B cell (primary cell): ENCODE data around the gene MUC5AC. TPM values are rescaled to one million over a fixed set of nuclear protein-coding genes. Genes with fewer than 3 reads are reported as not detected.
"Not testable (repeated sequence)": the region's sequence is repeated elsewhere in the genome, so short reads cannot be mapped to it uniquely, and the experiment has no call there.

Source experiments
- ATAC-seq: fragments of 200-7000 bp; cut with Tn5 transposase; one replicate; pipeline ENCODE4 v1.10.0; 2021; ENCODE audit warnings: low read depth, mild to moderate bottlenecking, moderate number of reproducible peaks, moderate library complexity
- CTCF ChIA-PET: fragments of 350-600 bp; sonication (Branson Sonifier 250); formaldehyde crosslinking; loops from one replicate; lab custom pipeline; 2021; ENCODE audit warnings: antibody characterized with exemption, inconsistent platforms; lab: Charles Lee
- POLR2A ChIA-PET: fragments of 350-600 bp; sonication (Branson Sonifier 250); formaldehyde crosslinking; loops from one replicate; lab custom pipeline; 2021; ENCODE audit warnings: antibody characterized with exemption; lab: Charles Lee
- DNase-seq: peaks from one replicate; pipeline ENCODE4 v3.0.0; 2013
- H2AFZ ChIP-seq: 2 replicates; pipeline ENCODE4 v1.6.1; 2012; ENCODE audit warnings: mild to moderate bottlenecking, low read depth, low read length; ENCODE audit not compliant: insufficient read depth, poor library complexity, severe bottlenecking
- H3K27ac ChIP-seq, 2 donors: 1 replicate in 1 of 2; 2 replicates in 1 of 2; pipeline ENCODE4 v1.5.1; 2012 to 2013; ENCODE audit warnings: low read length in 2 of 2, mild to moderate bottlenecking in 2 of 2, moderate library complexity in 1 of 2
- H3K27me3 ChIP-seq, 4 experiments: fragments of 200-600 bp in 1 of 4; sonication (generic) in 1 of 4; replicated peaks in 1 of 4; 1 replicate in 2 of 4; 2 replicates in 2 of 4; pipeline versions ENCODE4 v1.6.1 to v1.7.0; 2013 to 2016; ENCODE audit warnings: low read length in 3 of 4, mild to moderate bottlenecking in 2 of 4, mixed read lengths in 1 of 4, moderate library complexity in 1 of 4; ENCODE audit not compliant: insufficient read depth in 4 of 4, control insufficient read depth in 3 of 4; ENCODE audit errors: control extremely low read depth in 1 of 4
- H3K36me3 ChIP-seq, 2 experiments: replicated peaks in 1 of 2; 1 replicate in 1 of 2; 2 replicates in 1 of 2; pipeline versions ENCODE4 v1.6.1 to v1.7.1; 2013; ENCODE audit warnings: low read length in 1 of 2; ENCODE audit not compliant: insufficient read depth in 2 of 2, control insufficient read depth in 1 of 2; ENCODE audit errors: control extremely low read depth in 1 of 2, extremely low read depth in 1 of 2
- H3K4me1 ChIP-seq, 2 donors: fragments of 200-600 bp in 1 of 2; sonication (generic) in 1 of 2; 1 replicate in 1 of 2; 2 replicates in 1 of 2; pipeline versions ENCODE4 v1.5.1 to v1.6.1; 2013 to 2017; ENCODE audit warnings: low read length in 2 of 2; ENCODE audit not compliant: control insufficient read depth in 2 of 2, insufficient read depth in 2 of 2
- H3K4me2 ChIP-seq: replicated peaks from 2 replicates; pipeline ENCODE3; 2012; ENCODE audit warnings: mild to moderate bottlenecking, low read depth, low read length; ENCODE audit not compliant: poor library complexity, severe bottlenecking
- H3K4me3 ChIP-seq, 5 experiments: fragments of 200-600 bp in 1 of 5; sonication (generic) in 1 of 5; 1 replicate in 3 of 5; 2 replicates in 2 of 5; pipeline versions ENCODE4 v1.5.1 to v1.7.0; 2011 to 2016; ENCODE audit warnings: low read length in 4 of 5, mild to moderate bottlenecking in 4 of 5, low read depth in 2 of 5, control low read depth in 1 of 5, moderate library complexity in 1 of 5; ENCODE audit not compliant: insufficient read depth in 1 of 5; ENCODE audit errors: control extremely low read depth in 1 of 5, extremely low read depth in 1 of 5
- H3K79me2 ChIP-seq: fragments of 200-600 bp; sonication (generic); one replicate; pipeline ENCODE4 v1.6.0; 2016; ENCODE audit warnings: low read length; ENCODE audit not compliant: control insufficient read depth, insufficient read depth
- H3K9ac ChIP-seq: fragments of 200-600 bp; sonication (generic); 2 replicates; pipeline ENCODE4 v1.6.1; 2017; ENCODE audit warnings: mild to moderate bottlenecking, low read length, moderate library complexity
- H3K9me3 ChIP-seq, 3 donors: one replicate each; pipeline versions ENCODE4 v1.6.1 to v1.7.1; 2013; ENCODE audit warnings: low read length in 2 of 3; ENCODE audit not compliant: control insufficient read depth in 2 of 3, insufficient read depth in 1 of 3; ENCODE audit errors: control extremely low read depth in 1 of 3
- H4K20me1 ChIP-seq: 2 replicates; pipeline ENCODE4 v1.6.0; 2012; ENCODE audit warnings: mild to moderate bottlenecking, low read length; ENCODE audit not compliant: insufficient read depth, control insufficient read depth, poor library complexity, severe bottlenecking
- H3K27ac Mint-ChIP-seq: one replicate; pipeline ENCODE4 v1.8.0; 2021; ENCODE audit warnings: mixed read lengths
- H3K27me3 Mint-ChIP-seq: one replicate; pipeline ENCODE4 v1.8.0; 2021; ENCODE audit warnings: mixed read lengths
- H3K4me1 Mint-ChIP-seq: one replicate; pipeline ENCODE4 v1.8.0; 2021; ENCODE audit warnings: mixed read lengths
- H3K4me3 Mint-ChIP-seq: one replicate; pipeline ENCODE4 v1.8.0; 2021; ENCODE audit warnings: mixed read lengths
- H3K9me3 Mint-ChIP-seq: one replicate; pipeline ENCODE4 v1.8.0; 2022; ENCODE audit warnings: mixed read lengths; ENCODE audit not compliant: insufficient read depth
- EZH2 ChIP-seq: IDR thresholded peaks from 2 replicates; pipeline ENCODE4 v1.6.1; 2012; ENCODE audit warnings: borderline replicate concordance, low read depth, mild to moderate bottlenecking, moderate library complexity, low read length; ENCODE audit not compliant: insufficient read depth, poor library complexity, severe bottlenecking
- WGBS: methylation state at CpG from one replicate; pipeline ENCODE4 v1.1.5; 2013; ENCODE audit warnings: missing lambda C conversion rate; ENCODE audit not compliant: insufficient coverage; 5-methylcytosine and 5-hydroxymethylcytosine counted together
- intact Hi-C: fragments of 100-400 bp; cut with micrococcal nuclease; formaldehyde crosslinking; loops from one replicate; pipeline ENCODE4 v1.10.0; 2022
- polyA plus RNA-seq: library from polyadenylated mRNA; depleted of rRNA; stranded (reverse); fragments of >200 nt; gene quantifications from 2 replicates; pipeline ENCODE4 v1.2.3, GENCODE V29; 2012
- total RNA-seq, 2 donors: library from RNA; stranded (reverse); fragments of 120-200 nt in 1 of 2; gene quantifications; 1 replicate in 1 of 2; 2 replicates in 1 of 2; pipeline versions ENCODE4 v1.2.3 to v1.2.4, GENCODE V29; 2013 to 2022
- TF ChIP-seq, protein P1 (sequence below): fragments of 200-600 bp; IDR thresholded peaks from one replicate; pipeline ENCODE4 v1.8.0; 2022; ENCODE audit warnings: antibody characterized with exemption, mild to moderate bottlenecking

The MUC5AC gene
- total and polyA plus RNA-seq, 2 donors (not counting 1 experiment from before 2014, with no cell fraction given) = not detected

DNA sequence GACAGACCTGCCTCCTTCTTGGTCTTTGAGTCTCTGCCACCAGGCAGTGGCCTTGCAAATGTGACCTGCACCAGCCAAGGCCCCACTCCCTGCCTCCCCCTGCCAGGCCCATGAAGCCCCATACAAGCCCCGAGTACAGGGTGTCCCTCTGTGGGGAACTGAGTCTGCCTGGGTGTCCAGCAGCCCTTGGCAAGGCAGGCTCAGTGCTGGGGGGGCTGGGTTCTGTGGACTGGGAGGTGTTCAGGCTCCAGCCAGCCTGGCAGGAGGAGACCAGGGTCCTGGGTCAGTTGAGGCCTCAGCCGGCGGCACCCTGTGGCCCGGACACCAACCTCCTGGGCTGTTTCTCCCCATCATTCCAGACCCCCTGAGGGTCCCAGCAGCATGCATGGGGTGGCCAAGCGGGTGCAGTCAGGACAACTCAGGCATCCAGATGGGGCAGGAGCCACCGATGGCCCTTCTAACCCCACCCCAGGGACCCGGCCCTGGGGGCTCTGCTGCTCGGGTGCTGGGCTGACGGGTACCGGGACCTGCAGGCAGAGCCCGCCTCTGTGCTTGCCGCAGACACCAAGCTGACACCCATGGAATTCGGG lies 5.7 kb downstream of the MUC5AC start:
- H3K9me3 ChIP-seq = peaks cover 0 to 2% (median 0%) of the 10 kb centered on the region in 3 donors
- no peak overlapping the region for H3K9ac ChIP-seq
- H3K27ac ChIP-seq = no peak overlapping the region
- H3K27me3 ChIP-seq = no peaks in the 10 kb centered on the region
- H3K4me3 ChIP-seq = no peak overlapping the region
- H3K36me3 ChIP-seq = no peaks in the 10 kb centered on the region
- H3K4me1 ChIP-seq = no peaks in the 10 kb centered on the region
- intact Hi-C loops = no loop called here
- H3K4me2 ChIP-seq = no peak overlapping the region
- no peak for TF ChIP-seq EZH2
- TF ChIP-seq, protein P1, sequence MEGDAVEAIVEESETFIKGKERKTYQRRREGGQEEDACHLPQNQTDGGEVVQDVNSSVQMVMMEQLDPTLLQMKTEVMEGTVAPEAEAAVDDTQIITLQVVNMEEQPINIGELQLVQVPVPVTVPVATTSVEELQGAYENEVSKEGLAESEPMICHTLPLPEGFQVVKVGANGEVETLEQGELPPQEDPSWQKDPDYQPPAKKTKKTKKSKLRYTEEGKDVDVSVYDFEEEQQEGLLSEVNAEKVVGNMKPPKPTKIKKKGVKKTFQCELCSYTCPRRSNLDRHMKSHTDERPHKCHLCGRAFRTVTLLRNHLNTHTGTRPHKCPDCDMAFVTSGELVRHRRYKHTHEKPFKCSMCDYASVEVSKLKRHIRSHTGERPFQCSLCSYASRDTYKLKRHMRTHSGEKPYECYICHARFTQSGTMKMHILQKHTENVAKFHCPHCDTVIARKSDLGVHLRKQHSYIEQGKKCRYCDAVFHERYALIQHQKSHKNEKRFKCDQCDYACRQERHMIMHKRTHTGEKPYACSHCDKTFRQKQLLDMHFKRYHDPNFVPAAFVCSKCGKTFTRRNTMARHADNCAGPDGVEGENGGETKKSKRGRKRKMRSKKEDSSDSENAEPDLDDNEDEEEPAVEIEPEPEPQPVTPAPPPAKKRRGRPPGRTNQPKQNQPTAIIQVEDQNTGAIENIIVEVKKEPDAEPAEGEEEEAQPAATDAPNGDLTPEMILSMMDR = no peak
- Mint-ChIP-seq H3K9me3 (no peaks in the 10 kb centered on the region), H3K27me3 (no peaks in the 10 kb centered on the region), H3K4me3 (no peak overlapping the region), H3K4me1 (no peaks in the 10 kb centered on the region), H3K27ac (no peak overlapping the region)
- no peak overlapping the region for H2AFZ ChIP-seq
- DNase-seq = no peak
- ChIA-PET CTCF (no interaction called here), POLR2A (no interaction called here)
- no peaks in the 10 kb centered on the region for H3K79me2 ChIP-seq
- ATAC-seq = no peak
- H4K20me1 ChIP-seq = no peaks in the 10 kb centered on the region
- WGBS = 88% methylated on average over 9 of the region's 13 CpGs

DNA sequence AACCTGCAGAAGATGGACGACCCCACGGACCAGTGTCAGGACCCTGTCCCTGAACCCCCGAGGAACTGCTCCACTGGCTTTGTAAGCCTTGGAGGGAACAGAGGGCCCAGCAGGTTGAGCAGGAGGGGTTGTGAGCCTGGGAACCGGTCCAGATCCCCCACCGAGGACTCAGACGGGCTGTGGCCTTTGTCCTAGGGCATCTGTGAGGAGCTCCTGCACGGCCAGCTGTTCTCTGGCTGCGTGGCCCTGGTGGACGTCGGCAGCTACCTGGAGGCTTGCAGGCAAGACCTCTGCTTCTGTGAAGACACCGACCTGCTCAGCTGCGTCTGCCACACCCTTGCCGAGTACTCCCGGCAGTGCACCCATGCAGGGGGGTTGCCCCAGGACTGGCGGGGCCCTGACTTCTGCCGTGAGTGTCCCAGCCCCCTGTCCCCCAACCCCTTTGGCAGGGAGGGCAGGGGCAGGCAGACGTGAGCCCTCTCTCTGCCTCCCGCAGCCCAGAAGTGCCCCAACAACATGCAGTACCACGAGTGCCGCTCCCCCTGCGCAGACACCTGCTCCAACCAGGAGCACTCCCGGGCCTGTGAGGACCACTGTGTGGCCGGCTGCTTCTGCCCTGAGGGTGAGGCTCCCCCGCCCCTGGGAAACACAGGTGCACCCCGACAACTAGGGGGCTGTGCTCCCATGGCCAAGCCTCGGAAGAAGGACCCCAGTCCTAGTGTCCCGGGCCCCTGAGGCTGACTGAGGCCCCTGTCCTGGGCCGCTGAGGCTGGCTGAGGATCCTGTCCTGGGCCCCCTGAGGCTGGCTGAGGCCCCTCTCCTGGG lies 6.4 kb downstream of the MUC5AC start:
- H3K9ac ChIP-seq = no peak overlapping the region
- H3K36me3 ChIP-seq = no peaks in the 10 kb centered on the region
- no peaks in the 10 kb centered on the region for H3K27me3 ChIP-seq
- no peak overlapping the region for H2AFZ ChIP-seq
- Mint-ChIP-seq H3K27me3 (no peaks in the 10 kb centered on the region), H3K27ac (no peak overlapping the region), H3K9me3 (no peaks in the 10 kb centered on the region), H3K4me3 (no peak overlapping the region), H3K4me1 (no peaks in the 10 kb centered on the region)
- POLR2A ChIA-PET = no interaction called here
- no peak overlapping the region for H3K27ac ChIP-seq
- no peak for DNase-seq
- H3K9me3 ChIP-seq = peaks cover 0 to 9% (median 0%) of the 10 kb centered on the region in 3 donors
- intact Hi-C loops = no loop called here
- no peak for ATAC-seq
- no peaks in the 10 kb centered on the region for H4K20me1 ChIP-seq
- TF ChIP-seq, protein P1 = no peak
- TF ChIP-seq EZH2 = no peak
- 94% methylated on average over 28 of the region's 28 CpGs for WGBS
- H3K4me2 ChIP-seq = no peak overlapping the region
- H3K4me3 ChIP-seq = no peak overlapping the region
- no peaks in the 10 kb centered on the region for H3K4me1 ChIP-seq
- no peaks in the 10 kb centered on the region for H3K79me2 ChIP-seq
- CTCF ChIA-PET = no interaction called here

DNA sequence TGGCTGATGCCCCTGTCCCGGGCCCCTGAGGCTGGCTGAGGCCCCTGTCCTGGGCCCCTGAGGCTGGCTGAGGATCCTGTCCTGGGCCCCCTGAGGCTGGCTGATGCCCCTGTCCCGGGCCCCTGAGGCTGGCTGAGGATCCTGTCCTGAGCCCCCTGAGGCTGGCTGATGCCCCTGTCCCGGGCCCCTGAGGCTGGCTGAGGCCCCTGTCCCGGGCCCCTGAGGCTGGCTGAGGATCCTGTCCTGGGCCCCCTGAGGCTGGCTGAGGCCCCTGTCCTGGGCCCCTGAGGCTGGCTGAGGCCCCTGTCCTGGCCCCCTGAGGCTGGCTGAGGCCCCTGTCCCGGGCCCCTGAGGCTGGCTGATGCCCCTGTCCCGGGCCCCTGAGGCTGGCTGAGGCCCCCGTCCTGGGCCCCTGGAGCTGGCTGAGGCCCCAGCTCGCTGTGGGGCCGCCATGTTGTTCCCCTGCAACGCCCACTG lies 7.1 kb downstream of the MUC5AC start:
- H3K4me2 ChIP-seq, H3K9me3 Mint-ChIP-seq, intact Hi-C loops, H3K27ac ChIP-seq, ATAC-seq, H3K36me3 ChIP-seq, DNase-seq, H3K27me3 Mint-ChIP-seq, CTCF ChIA-PET, H3K4me1 Mint-ChIP-seq, POLR2A ChIA-PET, H3K9me3 ChIP-seq, H3K79me2 ChIP-seq, H4K20me1 ChIP-seq, H3K27ac Mint-ChIP-seq, H3K4me1 ChIP-seq, H3K4me3 Mint-ChIP-seq, H3K4me3 ChIP-seq, H3K27me3 ChIP-seq, H3K9ac ChIP-seq, H2AFZ ChIP-seq: not testable (repeated sequence)
- WGBS = 70% methylated on average over 10 of the region's 10 CpGs
